Measurements from ENCODE around the gene WDR17.
A peak's percentile ranks its signal among the peaks of the same experiment; 100 is the strongest.

The WDR17 gene

GRCh38 chr4:176065435-176066291 is at the start of gene WDR17:
TSS of gene WDR17 (plus strand) at chr4:176065841. CDS start at chr4:176111581, 45,740 bp downstream.
- peak; percentile 99 for DNase-seq (ENCODE audit: low spot score)

GRCh38 chr4:176016601-176017000 is 49.0 kb upstream of the WDR17 start:
- DNase-seq (ENCODE audit: low spot score): no peak

- no peak for DNase-seq (ENCODE audit: low spot score)
These were observed 45.1 kb upstream of the WDR17 start for GRCh38 chr4:176020481-176021085.

GRCh38 chr4:176030391-176030790 is 35.2 kb upstream of the WDR17 start:
- no peak for DNase-seq (ENCODE audit: low spot score)

- no peak for DNase-seq (ENCODE audit: low spot score)
These were observed 33.7 kb upstream of the WDR17 start for GRCh38 chr4:176031922-176032321.

GRCh38 chr4:176032454-176032853 is 33.2 kb upstream of the WDR17 start:
- DNase-seq (ENCODE audit: low spot score): no peak

- DNase-seq (ENCODE audit: low spot score): peak; percentile 68
These were observed 31.1 kb upstream of the WDR17 start for GRCh38 chr4:176034499-176034898.

GRCh38 chr4:176034936-176035335 is 30.7 kb upstream of the WDR17 start:
- no peak for DNase-seq (ENCODE audit: low spot score)

- no peak for DNase-seq (ENCODE audit: low spot score)
These were observed 28.9 kb upstream of the WDR17 start for GRCh38 chr4:176036585-176037205.

- no peak for DNase-seq (ENCODE audit: low spot score)
These were observed 26.9 kb upstream of the WDR17 start for GRCh38 chr4:176038789-176039188.

- DNase-seq (ENCODE audit: low spot score): no peak
These were observed 23.4 kb upstream of the WDR17 start for GRCh38 chr4:176042195-176042594.

GRCh38 chr4:176043838-176044588 is 21.6 kb upstream of the WDR17 start:
- DNase-seq (ENCODE audit: low spot score): peak; percentile 27

- no peak for DNase-seq (ENCODE audit: low spot score)
These were observed 21.1 kb upstream of the WDR17 start for GRCh38 chr4:176044589-176044951.

- no peak for DNase-seq (ENCODE audit: low spot score)
These were observed 17.0 kb upstream of the WDR17 start for GRCh38 chr4:176048631-176049030.

GRCh38 chr4:176052744-176053143 is 12.9 kb upstream of the WDR17 start:
- peak; percentile 34 for DNase-seq (ENCODE audit: low spot score)

GRCh38 chr4:176053785-176054184 is 11.9 kb upstream of the WDR17 start:
- DNase-seq (ENCODE audit: low spot score): no peak

GRCh38 chr4:176054942-176055341 is 10.7 kb upstream of the WDR17 start:
- peak; percentile 44 for DNase-seq (ENCODE audit: low spot score)

GRCh38 chr4:176063718-176064117 is 1.9 kb upstream of the WDR17 start:
- no peak for DNase-seq (ENCODE audit: low spot score)

GRCh38 chr4:176064539-176064938 is 1.1 kb upstream of the WDR17 start:
- DNase-seq (ENCODE audit: low spot score): no peak

GRCh38 chr4:176066757-176067156 is 1.1 kb downstream of the WDR17 start:
- no peak for DNase-seq (ENCODE audit: low spot score)

- no peak for DNase-seq (ENCODE audit: low spot score)
These were observed 11.9 kb downstream of the WDR17 start for GRCh38 chr4:176077561-176077960.

- no peak for DNase-seq (ENCODE audit: low spot score)
These were observed 19.1 kb downstream of the WDR17 start for GRCh38 chr4:176084769-176085168.

All from NAMALWA (cell line).